Neural cell (in vitro differentiated cells): ENCODE data around the gene LRTM1. TPM values are rescaled to one million over a fixed set of nuclear protein-coding genes. Genes with fewer than 3 reads are reported as not detected.

ENCODE experiments used
- H2AFZ ChIP-seq: fragments of 200-600, 300-800 bp; sonication (generic), shearing (Covaris generic); 2 replicates; pipeline ENCODE4 v1.6.0; 2014; ENCODE audit warnings: low read depth, mild to moderate bottlenecking, antibody characterized with exemption, low read length, moderate library complexity
- H3F3A ChIP-seq: fragments of 200-600 bp; shearing (Covaris generic); 2 replicates; pipeline ENCODE4 v1.6.1; 2016; ENCODE audit warnings: mild to moderate bottlenecking, moderate library complexity, mixed read lengths, antibody characterized with exemption, low read length; ENCODE audit not compliant: insufficient read depth, poor library complexity, severe bottlenecking
- H3K27ac ChIP-seq: fragments of 200-600, 300-800 bp; sonication (generic), shearing (Covaris generic); 2 replicates; pipeline ENCODE4 v1.5.1; 2014; ENCODE audit warnings: mild to moderate bottlenecking, low read length, moderate library complexity
- H3K27me3 ChIP-seq: fragments of 300-800, 200-600 bp; sonication (generic), shearing (Covaris generic); 2 replicates; pipeline ENCODE4 v1.6.0; 2014; ENCODE audit warnings: mild to moderate bottlenecking, low read depth, low read length, moderate library complexity; ENCODE audit not compliant: insufficient read depth
- H3K36me3 ChIP-seq: fragments of 300-800, 200-600 bp; sonication (generic), shearing (Covaris generic); 2 replicates; pipeline ENCODE4 v1.5.1; 2014; ENCODE audit warnings: mild to moderate bottlenecking, antibody characterized with exemption, low read length, moderate library complexity; ENCODE audit not compliant: insufficient read depth
- H3K4me2 ChIP-seq: fragments of 300-800, 200-600 bp; sonication (generic), shearing (Covaris generic); 2 replicates; pipeline ENCODE4 v1.6.0; 2014; ENCODE audit warnings: mild to moderate bottlenecking, low read length
- H3K4me3 ChIP-seq: fragments of 300-800, 200-600 bp; sonication (generic), shearing (Covaris generic); 2 replicates; pipeline ENCODE4 v1.5.1; 2014; ENCODE audit warnings: mild to moderate bottlenecking, low read length, moderate library complexity
- H3K79me2 ChIP-seq: fragments of 200-600 bp; shearing (Covaris generic); replicated peaks from 2 replicates; pipeline ENCODE4 v1.6.0; 2014; ENCODE audit warnings: mild to moderate bottlenecking, low read length, moderate library complexity; ENCODE audit not compliant: insufficient read depth
- H3K9ac ChIP-seq: fragments of 300-800, 200-600 bp; sonication (generic), shearing (Covaris generic); 2 replicates; pipeline ENCODE4 v1.6.1; 2016; ENCODE audit warnings: mild to moderate bottlenecking, low read length, mixed read lengths
- H3K9me2 ChIP-seq: fragments of 200-600 bp; shearing (Covaris generic); 2 replicates; pipeline ENCODE4 v1.6.1; 2016; ENCODE audit warnings: mild to moderate bottlenecking, low read length, mixed read lengths; ENCODE audit not compliant: insufficient read depth
- H3K9me3 ChIP-seq: fragments of 200-600, 300-800 bp; sonication (generic), shearing (Covaris generic); 2 replicates; pipeline ENCODE4 v1.6.1; 2016; ENCODE audit warnings: mild to moderate bottlenecking, mixed run types, low read length, moderate library complexity, mixed read lengths
- H4K20me1 ChIP-seq: fragments of 200-600 bp; shearing (Covaris generic); 2 replicates; pipeline ENCODE4 v1.6.1; 2016; ENCODE audit warnings: mild to moderate bottlenecking, mixed run types; ENCODE audit not compliant: insufficient read depth
- EP300 ChIP-seq: fragments of 450-650 bp; conservative IDR thresholded peaks from 2 replicates; pipeline ENCODE4 v1.6.1; 2014; ENCODE audit warnings: antibody characterized with exemption, mild to moderate bottlenecking, moderate library complexity; ENCODE audit not compliant: poor library complexity, severe bottlenecking
- EZH2 ChIP-seq: fragments of 200-600, 300-800 bp; shearing (Covaris generic), sonication (generic); IDR thresholded peaks from 2 replicates; pipeline ENCODE4 v1.6.1; 2014; ENCODE audit warnings: antibody characterized with exemption, low read length, borderline replicate concordance, mild to moderate bottlenecking; ENCODE audit not compliant: insufficient read depth, poor library complexity, severe bottlenecking
- MXI1 ChIP-seq: fragments of 450-650 bp; conservative IDR thresholded peaks from 2 replicates; pipeline ENCODE4 v1.6.1; 2014; ENCODE audit warnings: antibody characterized with exemption, mild to moderate bottlenecking; ENCODE audit not compliant: poor library complexity, severe bottlenecking
- POLR2AphosphoS5 ChIP-seq: IDR thresholded peaks from 2 replicates; pipeline ENCODE4 v1.6.1; 2012
- RAD21 ChIP-seq: fragments of 450-650 bp; conservative IDR thresholded peaks from 2 replicates; pipeline ENCODE4 v1.6.1; 2014; ENCODE audit warnings: antibody characterized with exemption, mild to moderate bottlenecking, moderate library complexity
- REST ChIP-seq: IDR thresholded peaks from 2 replicates; pipeline ENCODE4 v1.6.1; 2012; ENCODE audit warnings: borderline replicate concordance
- SMC3 ChIP-seq: fragments of 450-650 bp; conservative IDR thresholded peaks from 2 replicates; pipeline ENCODE4 v1.6.1; 2014; ENCODE audit warnings: antibody characterized with exemption, mild to moderate bottlenecking, moderate library complexity; ENCODE audit not compliant: poor library complexity
- TAF1 ChIP-seq: IDR thresholded peaks from 2 replicates; pipeline ENCODE4 v1.6.1; 2012; ENCODE audit warnings: low read depth
- polyA plus RNA-seq: library from polyadenylated mRNA; depleted of rRNA; stranded (reverse); fragments of >200 nt; gene quantifications from 2 replicates; pipeline ENCODE4 v1.2.3, GENCODE V29; 2014
- TF ChIP-seq, protein P1 (sequence below): fragments of 450-650 bp; IDR thresholded peaks from 2 replicates; pipeline ENCODE4 v1.5.1; 2014; ENCODE audit warnings: antibody characterized with exemption, mild to moderate bottlenecking, moderate library complexity; ENCODE audit not compliant: poor library complexity, severe bottlenecking

The LRTM1 gene
- polyA plus RNA-seq, 1 donor from 2014 or later: not detected

DNA sequence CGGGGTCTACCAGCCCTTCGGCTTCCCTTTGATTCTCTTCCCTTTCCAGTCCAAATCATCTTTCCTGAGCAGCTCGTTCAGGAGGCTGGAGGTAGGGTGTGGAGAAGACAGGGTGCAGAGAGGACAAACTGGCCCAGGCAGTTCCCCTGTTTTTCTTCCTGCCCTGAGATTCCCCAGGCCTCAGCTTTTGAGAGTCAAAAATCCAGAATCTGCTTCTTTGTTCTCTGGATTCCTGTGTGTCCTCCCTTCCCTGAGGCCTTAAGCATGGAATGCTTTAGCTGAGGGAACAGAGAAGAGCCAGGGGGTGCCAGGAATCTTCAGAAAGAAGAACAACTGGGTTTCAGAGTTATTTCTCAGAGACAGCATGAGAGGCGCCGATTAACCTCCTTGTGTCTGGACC is 26.7 kb upstream of the LRTM1 start:
- Histone ChIP-seq H3K27me3 (no peaks in the 10 kb centered on the region), H3K9me3 (no peaks in the 10 kb centered on the region), H2AFZ (no peak overlapping the region), H3K27ac (no peak overlapping the region), H3K4me3 (no peak overlapping the region), H3K36me3 (no peaks in the 10 kb centered on the region), H3K9ac (no peak overlapping the region), H3F3A (no peaks in the 10 kb centered on the region), H3K4me2 (no peak overlapping the region), H3K79me2 (no peaks in the 10 kb centered on the region), H4K20me1 (no peaks in the 10 kb centered on the region), H3K9me2 (no peaks in the 10 kb centered on the region)
- TF ChIP-seq SMC3 (no peak), EP300 (no peak), POLR2AphosphoS5 (no peak), RAD21 (no peak), REST (no peak), TAF1 (no peak)

GRCh38 chr3:54954022-54954421 is 26.2 kb upstream of the LRTM1 start:
- no peak overlapping the region for H3K27ac ChIP-seq
- H3K9me3 ChIP-seq: no peaks in the 10 kb centered on the region
- no peak for TF ChIP-seq REST
- TF ChIP-seq SMC3: no peak
- no peak for TF ChIP-seq EZH2
- TF ChIP-seq POLR2AphosphoS5: no peak
- TF ChIP-seq EP300: no peak
- TF ChIP-seq MXI1: no peak
- no peak for TF ChIP-seq RAD21
- TF ChIP-seq, protein P1, sequence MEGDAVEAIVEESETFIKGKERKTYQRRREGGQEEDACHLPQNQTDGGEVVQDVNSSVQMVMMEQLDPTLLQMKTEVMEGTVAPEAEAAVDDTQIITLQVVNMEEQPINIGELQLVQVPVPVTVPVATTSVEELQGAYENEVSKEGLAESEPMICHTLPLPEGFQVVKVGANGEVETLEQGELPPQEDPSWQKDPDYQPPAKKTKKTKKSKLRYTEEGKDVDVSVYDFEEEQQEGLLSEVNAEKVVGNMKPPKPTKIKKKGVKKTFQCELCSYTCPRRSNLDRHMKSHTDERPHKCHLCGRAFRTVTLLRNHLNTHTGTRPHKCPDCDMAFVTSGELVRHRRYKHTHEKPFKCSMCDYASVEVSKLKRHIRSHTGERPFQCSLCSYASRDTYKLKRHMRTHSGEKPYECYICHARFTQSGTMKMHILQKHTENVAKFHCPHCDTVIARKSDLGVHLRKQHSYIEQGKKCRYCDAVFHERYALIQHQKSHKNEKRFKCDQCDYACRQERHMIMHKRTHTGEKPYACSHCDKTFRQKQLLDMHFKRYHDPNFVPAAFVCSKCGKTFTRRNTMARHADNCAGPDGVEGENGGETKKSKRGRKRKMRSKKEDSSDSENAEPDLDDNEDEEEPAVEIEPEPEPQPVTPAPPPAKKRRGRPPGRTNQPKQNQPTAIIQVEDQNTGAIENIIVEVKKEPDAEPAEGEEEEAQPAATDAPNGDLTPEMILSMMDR: no peak
- TF ChIP-seq TAF1: no peak
- H3F3A ChIP-seq: no peaks in the 10 kb centered on the region
- H3K4me3 ChIP-seq: no peak overlapping the region
- H3K9me2 ChIP-seq: no peaks in the 10 kb centered on the region
- no peak overlapping the region for H2AFZ ChIP-seq
- no peak overlapping the region for H3K9ac ChIP-seq
- no peaks in the 10 kb centered on the region for H3K79me2 ChIP-seq
- H3K36me3 ChIP-seq: no peaks in the 10 kb centered on the region
- H3K4me2 ChIP-seq: no peak overlapping the region
- H4K20me1 ChIP-seq: no peaks in the 10 kb centered on the region
- H3K27me3 ChIP-seq: no peaks in the 10 kb centered on the region
